Ovary (tissue), 3 donors: ENCODE measurements around the gene NFIB.

ENCODE experiments used
- CTCF ChIP-seq, 3 donors: fragments of 450-650 bp in 2 of 3; fragments of 200-600 bp in 1 of 3; IDR thresholded peaks; one replicate each; pipeline versions ENCODE4 v1.5.1 to v1.8.0; 2016 to 2022; ENCODE audit warnings: antibody characterized with exemption in 3 of 3, mild to moderate bottlenecking in 1 of 3
- EP300 ChIP-seq: sonication (generic); formaldehyde crosslinking; IDR thresholded peaks from one replicate; pipeline ENCODE4 v1.6.1; 2017; ENCODE audit warnings: antibody characterized with exemption
- POLR2A ChIP-seq: fragments of 450-650 bp; IDR thresholded peaks from one replicate; pipeline ENCODE4 v1.6.1; 2017; ENCODE audit warnings: antibody characterized with exemption, mild to moderate bottlenecking, moderate library complexity
- donor health status: DM: no; HTN: no; CAD: no.

- no peak for TF ChIP-seq CTCF (IDR thresholded peaks at IDR 0.05)
- TF ChIP-seq POLR2A, result no peak
- no peak for TF ChIP-seq EP300
Observed at GRCh38 chr9:14159440-14160216, 154.3 kb downstream of the NFIB start.
